ENCODE data around the gene EVI2A.
"Not testable (repeated sequence)": the region's sequence is repeated elsewhere in the genome, so short reads cannot be mapped to it uniquely, and the experiment has no call there.

Gene EVI2A

GRCh38 chr17:31313982-31314781 lies 7.2 kb downstream of the EVI2A start, which contains the start of gene EVI2B:
TSS of gene EVI2B (minus strand) at chr17:31314054. CDS start at chr17:31305609, 8,445 bp downstream.
- in situ Hi-C loops (cut with HindIII; ENCODE audit: low sequenced_read_pairs), result no loop called here

DNA sequence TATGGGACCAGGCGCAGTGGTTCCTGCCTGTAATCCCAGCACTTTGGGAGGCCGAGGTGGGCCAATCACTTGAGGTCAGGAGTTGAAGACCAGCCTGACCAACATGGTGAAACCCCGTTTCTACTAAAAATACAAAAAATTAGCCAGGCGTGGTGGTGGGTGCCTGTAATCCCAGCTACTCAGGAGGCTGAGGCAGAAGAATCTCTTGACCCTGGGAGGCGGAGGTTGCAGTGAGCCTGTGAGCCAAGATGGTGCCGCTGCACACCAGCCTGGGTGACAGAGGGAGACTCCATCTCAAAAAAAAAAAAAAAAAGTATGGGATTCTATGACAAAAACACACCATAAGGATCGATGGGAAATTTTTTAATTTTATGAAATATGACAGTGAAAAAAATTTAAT lies 9.2 kb downstream of the EVI2A start:
- in situ Hi-C loops (cut with HindIII; ENCODE audit: low sequenced_read_pairs), result not testable (repeated sequence)

DNA sequence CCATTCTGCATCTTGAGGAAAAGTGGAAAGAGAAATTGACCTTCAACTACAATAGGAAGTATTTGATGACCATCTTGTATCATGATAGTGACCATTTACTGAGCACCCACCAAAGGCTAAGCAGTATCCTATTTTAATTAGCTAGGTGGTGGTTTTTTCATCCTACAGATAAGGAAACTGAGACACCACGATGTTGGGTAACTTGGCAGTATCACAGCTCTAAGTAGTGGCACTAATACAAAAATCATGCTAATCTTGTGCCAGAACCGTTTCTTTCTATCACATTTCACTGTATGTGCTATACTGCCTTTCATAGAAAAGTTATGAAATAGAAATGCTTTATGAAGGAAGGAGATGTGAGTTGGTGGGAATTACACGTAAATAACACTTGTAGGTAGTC lies 9.9 kb downstream of the EVI2A start:
- in situ Hi-C loops (cut with HindIII; ENCODE audit: low sequenced_read_pairs), result no loop called here

- in situ Hi-C loops (cut with HindIII; ENCODE audit: low sequenced_read_pairs), result no loop called here
Measured at GRCh38 chr17:31310886-31311285, 10.5 kb downstream of the EVI2A start.

GRCh38 chr17:31310260-31310659 lies 11.2 kb downstream of the EVI2A start:
- in situ Hi-C loops (cut with HindIII; ENCODE audit: low sequenced_read_pairs), result no loop called here

DNA sequence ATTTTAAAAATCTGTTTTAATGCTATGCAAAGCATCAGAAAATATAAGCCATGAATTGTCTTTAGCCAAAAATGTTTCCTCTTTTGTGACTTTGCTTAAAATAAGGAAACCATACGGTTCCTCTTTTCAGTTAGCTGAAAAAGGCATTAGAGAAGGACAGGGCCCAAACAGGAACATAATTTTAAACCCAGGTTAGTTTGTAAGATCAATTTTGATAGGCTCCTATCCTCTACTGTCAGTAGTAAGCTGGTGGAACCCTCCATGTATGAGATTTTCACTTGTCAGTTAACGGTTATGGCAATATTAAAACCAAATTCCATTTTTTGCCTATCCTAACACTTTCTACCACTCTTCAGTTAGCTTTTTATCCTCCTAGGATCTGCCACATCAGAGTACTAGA lies 11.9 kb downstream of the EVI2A start:
- in situ Hi-C loops (cut with HindIII; ENCODE audit: low sequenced_read_pairs), result no loop called here

DNA sequence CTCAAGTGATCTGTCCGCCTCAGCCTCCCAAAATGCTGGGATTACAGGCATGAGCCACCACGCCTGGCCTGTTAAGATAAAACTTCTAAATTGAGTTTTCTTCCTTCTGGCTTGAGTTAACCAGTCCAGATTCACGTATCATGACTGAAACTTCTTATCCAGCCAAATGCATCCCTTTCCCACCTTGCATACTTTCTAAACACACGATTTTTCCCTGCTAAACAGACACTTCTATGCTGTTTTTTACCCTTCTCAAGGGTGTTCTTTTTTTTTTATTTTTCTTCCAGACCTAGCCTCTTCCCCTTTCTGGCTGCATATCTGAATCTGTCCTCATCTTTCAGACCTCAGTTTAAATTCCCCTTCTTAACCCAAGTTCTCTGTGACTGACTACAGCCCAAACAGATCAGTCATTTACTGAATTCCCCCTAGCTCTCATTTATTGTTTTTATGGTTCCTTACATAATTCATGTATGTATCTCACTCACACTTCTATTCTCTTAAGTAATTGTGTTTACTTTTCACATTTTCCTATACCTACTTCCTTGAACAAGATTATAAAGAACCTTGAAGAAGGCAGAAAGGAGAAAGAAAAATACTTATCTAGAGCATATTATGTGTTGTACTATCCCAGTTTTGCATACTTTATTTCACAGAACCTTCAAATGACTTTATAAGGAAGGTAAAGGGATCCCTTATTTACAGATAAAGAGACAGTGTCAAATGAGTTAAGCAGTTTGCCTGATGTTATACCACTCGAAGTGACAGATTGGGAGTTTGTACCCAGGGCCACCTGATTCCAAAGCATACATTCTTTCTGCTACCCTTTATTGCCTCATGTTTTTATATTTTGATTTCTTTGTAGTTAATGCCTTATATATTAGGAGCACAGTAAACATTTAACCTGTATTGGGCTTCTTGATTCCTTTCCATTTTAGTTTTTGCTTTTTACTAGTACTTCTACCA lies 12.8 kb downstream of the EVI2A start:
- in situ Hi-C loops (cut with HindIII; ENCODE audit: low sequenced_read_pairs), result no loop called here

- in situ Hi-C loops (cut with HindIII; ENCODE audit: low sequenced_read_pairs), result no loop called here
Measured at GRCh38 chr17:31307640-31308039, 13.8 kb downstream of the EVI2A start.

DNA sequence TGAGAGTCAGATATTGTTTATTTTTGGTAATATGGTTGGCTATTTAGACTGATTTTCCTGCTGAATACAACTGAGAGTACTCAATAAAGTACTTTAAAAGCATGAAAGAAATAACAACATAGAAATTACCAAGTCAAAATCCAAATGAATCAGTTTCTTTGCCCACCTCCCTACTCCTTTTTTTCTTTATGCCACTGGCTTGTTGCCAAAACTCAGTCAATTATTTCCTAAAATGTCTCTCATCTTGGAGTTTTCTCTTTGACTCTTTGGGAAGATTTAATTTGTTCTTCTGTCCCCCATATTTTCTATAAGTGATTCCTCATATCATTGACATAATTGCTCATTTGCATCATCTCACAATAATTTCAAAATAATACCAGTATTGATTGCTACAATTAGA lies 21.8 kb downstream of the EVI2A start:
- in situ Hi-C loops (cut with HindIII; ENCODE audit: low sequenced_read_pairs), result no loop called here

- in situ Hi-C loops (cut with HindIII; ENCODE audit: low sequenced_read_pairs), result no loop called here
Measured at GRCh38 chr17:31297090-31297489, 24.3 kb downstream of the EVI2A start, which contains the start of gene OMG. TSS of gene OMG (minus strand) at chr17:31297239. CDS start at chr17:31296331, 908 bp downstream.

- in situ Hi-C loops (cut with HindIII; ENCODE audit: low sequenced_read_pairs), result no loop called here
Measured at GRCh38 chr17:31296142-31296541, 25.3 kb downstream of the EVI2A start.

GRCh38 chr17:31295489-31295871 lies 25.9 kb downstream of the EVI2A start:
- in situ Hi-C loops (cut with HindIII; ENCODE audit: low sequenced_read_pairs), result no loop called here

DNA sequence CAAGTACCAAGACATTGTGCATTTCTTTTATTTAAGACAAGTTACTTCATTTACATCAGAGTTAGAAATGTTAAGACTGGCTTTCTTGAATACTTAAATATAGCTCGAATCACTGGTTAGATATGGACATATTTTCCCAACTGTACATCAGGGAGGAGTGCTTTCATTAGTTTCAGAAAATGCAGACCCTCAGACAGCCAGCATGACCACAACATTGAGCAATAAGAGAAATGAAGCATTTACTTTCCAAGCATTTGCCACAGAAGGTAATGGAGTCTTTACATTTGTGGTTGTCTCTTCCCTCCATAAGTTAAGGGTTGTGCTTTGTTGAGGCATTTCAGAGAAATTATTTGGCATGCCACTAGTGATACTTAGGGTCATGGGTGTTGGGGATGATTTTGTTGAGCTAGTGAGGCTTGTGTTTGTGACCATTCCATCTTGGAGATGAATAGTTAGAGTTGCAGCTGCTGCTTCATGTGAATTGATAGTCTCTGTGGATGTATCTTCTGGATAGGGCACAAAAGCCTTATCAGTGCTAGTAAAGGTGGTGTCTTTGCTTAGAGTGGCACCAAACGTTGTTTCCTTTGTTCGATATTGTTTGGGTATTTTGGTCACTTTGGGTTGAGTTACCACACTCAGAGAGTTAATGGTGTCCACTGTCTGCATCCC lies 26.5 kb downstream of the EVI2A start:
- in situ Hi-C loops (cut with HindIII; ENCODE audit: low sequenced_read_pairs), result no loop called here

GRCh38 chr17:31294231-31294630 lies 27.2 kb downstream of the EVI2A start:
- in situ Hi-C loops (cut with HindIII; ENCODE audit: low sequenced_read_pairs), result no loop called here

GRCh38 chr17:31293581-31293980 lies 27.8 kb downstream of the EVI2A start:
- in situ Hi-C loops (cut with HindIII; ENCODE audit: low sequenced_read_pairs), result no loop called here

DNA sequence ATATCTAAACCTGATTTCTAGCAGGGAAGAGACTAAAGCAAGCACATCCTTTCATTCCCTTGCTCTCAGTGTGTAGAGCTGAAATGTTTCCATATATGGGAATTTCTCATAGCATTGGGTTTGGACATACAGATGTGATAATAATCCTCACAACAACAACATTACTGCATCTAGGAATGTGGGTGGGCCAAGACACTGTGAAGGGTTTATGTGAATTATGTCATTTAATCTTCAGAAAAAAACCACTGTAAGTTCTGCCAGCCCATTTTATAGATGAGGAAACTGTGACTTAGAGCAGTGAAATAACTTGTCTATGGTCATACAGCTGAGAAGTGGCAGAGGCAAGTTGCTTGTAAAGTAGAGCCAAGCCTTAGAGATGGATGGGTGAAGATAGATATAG lies 29.6 kb downstream of the EVI2A start:
- in situ Hi-C loops (cut with HindIII; ENCODE audit: low sequenced_read_pairs), result no loop called here

DNA sequence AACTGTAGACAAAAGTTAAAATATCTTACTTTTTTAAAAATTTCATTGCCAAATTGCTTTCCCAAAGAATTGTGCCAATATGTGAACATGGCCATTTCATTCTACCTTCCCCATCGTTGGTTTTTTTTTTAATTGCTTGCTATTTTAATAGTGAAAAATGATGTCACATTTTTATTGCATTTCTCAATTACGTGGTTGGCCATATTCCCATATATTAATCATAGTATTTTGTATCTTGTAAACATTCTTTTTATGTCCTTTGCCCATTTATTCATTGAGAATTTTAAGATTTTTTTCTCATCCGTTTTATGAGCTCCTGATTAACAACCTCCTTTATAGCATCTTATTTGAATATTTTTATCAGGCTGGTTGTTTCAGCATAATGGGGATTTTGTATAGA lies 31.6 kb downstream of the EVI2A start:
- in situ Hi-C loops (cut with HindIII; ENCODE audit: low sequenced_read_pairs), result no loop called here

- in situ Hi-C loops (cut with HindIII; ENCODE audit: low sequenced_read_pairs), result not testable (repeated sequence)
Measured at GRCh38 chr17:31287932-31288331, 33.5 kb downstream of the EVI2A start.

- in situ Hi-C loops (cut with HindIII; ENCODE audit: low sequenced_read_pairs), result no loop called here
Measured at GRCh38 chr17:31286587-31286986, 34.8 kb downstream of the EVI2A start.

DNA sequence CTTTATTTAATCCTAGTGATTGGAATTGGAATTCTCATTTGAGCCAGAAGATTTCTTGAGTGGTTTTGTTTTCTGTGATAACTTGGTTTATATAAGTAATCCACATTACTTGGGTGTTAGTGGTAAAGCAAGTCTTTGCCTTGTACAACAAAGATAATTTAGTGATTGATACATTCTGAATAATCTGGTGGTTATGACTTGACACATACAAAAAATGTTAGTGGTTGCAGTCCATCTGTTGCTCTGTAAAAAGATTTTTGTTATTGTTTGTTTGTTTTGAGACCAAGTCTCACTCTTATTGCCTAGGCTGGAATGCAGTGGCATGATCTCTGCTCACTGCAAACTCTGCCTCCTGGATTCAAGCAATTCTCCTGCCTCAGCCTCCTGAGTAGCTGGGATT lies 37.6 kb downstream of the EVI2A start:
- in situ Hi-C loops (cut with HindIII; ENCODE audit: low sequenced_read_pairs), result no loop called here

DNA sequence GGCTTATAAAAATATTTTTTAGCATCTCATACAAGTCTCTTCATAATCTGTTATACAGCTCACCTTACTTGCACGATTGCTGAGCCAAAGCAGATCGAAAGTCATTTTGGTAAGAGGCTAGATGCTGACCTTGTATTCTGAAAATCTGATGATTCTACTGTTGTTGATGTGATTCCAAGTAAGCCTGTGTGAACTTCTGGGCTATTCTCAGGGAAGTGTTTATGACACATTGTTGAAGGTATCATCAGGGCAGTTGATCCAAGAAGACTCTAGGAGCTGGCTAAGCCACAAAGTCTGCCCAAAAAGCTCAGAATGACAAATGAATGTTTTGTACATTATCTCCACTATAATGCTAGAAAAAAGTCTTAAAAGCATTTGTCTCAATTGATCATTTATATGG lies 40.4 kb downstream of the EVI2A start:
- in situ Hi-C loops (cut with HindIII; ENCODE audit: low sequenced_read_pairs), result no loop called here
